Tibial nerve (tissue), 4 donors: Measurements from ENCODE around the gene PLCD3. TPM values are rescaled to one million over a fixed set of nuclear protein-coding genes. Genes with fewer than 3 reads are reported as not detected.

ENCODE experiments used
- DNase-seq, 2 donors: peaks; one replicate each; pipeline ENCODE4 v3.0.0-alpha.2; 2019; ENCODE audit warnings: low spot score in 2 of 2
- H3K27ac ChIP-seq, 4 donors: fragments of 200-600 bp; sonication (generic) in 3 of 4; one replicate each; pipeline ENCODE4 v1.5.1; 2017 to 2019; ENCODE audit warnings: mild to moderate bottlenecking in 1 of 4
- H3K27me3 ChIP-seq, 2 donors: fragments of 200-600 bp; sonication (generic) in 1 of 2; one replicate each; pipeline versions ENCODE4 v1.5.1 to v1.6.0; 2017 to 2019
- H3K36me3 ChIP-seq, 3 donors: fragments of 200-600 bp; sonication (generic); one replicate each; pipeline ENCODE4 v1.5.1; 2018 to 2019
- H3K4me1 ChIP-seq, 4 donors: fragments of 200-600 bp; sonication (generic) in 3 of 4; one replicate each; pipeline ENCODE4 v1.5.1; 2017 to 2019
- H3K4me3 ChIP-seq, 4 donors: fragments of 200-600 bp; sonication (generic) in 3 of 4; one replicate each; pipeline ENCODE4 v1.5.1; 2017 to 2019; ENCODE audit warnings: mild to moderate bottlenecking in 1 of 4, moderate library complexity in 1 of 4
- H3K9me3 ChIP-seq, 4 donors: fragments of 200-600 bp; sonication (generic) in 3 of 4; one replicate each; pipeline ENCODE4 v1.5.1; 2017 to 2019
- EP300 ChIP-seq, 2 donors: sonication (generic); formaldehyde crosslinking; IDR thresholded peaks; one replicate each; pipeline ENCODE4 v1.6.1; 2017; ENCODE audit warnings: antibody characterized with exemption in 2 of 2, mild to moderate bottlenecking in 1 of 2
- POLR2A ChIP-seq, 2 donors: fragments of 450-650 bp; IDR thresholded peaks; one replicate each; pipeline ENCODE4 v1.6.1; 2017; ENCODE audit warnings: antibody characterized with exemption in 2 of 2, mild to moderate bottlenecking in 2 of 2, moderate library complexity in 2 of 2
- WGBS, 2 donors: methylation state at CpG; one replicate each; pipeline ENCODE4 v1.1.5; 2018; 5-methylcytosine and 5-hydroxymethylcytosine counted together
- total RNA-seq, 4 donors: library from RNA; depleted of rRNA; stranded (reverse); fragments of >200 nt; gene quantifications; one replicate each; pipeline ENCODE4 v1.1.0, GENCODE V29; 2016
- TF ChIP-seq, protein P1 (sequence below), 5 experiments: fragments of 200-600 bp in 3 of 5; fragments of 450-650 bp in 2 of 5; sonication (generic) in 3 of 5; IDR thresholded peaks; one replicate each; pipeline ENCODE4 v1.5.1; 2016 to 2019; ENCODE audit warnings: antibody characterized with exemption in 5 of 5, mild to moderate bottlenecking in 3 of 5, moderate library complexity in 2 of 5

Gene PLCD3
- total RNA-seq, 4 donors from 2014 or later, result 45.7 to 103 (median 69.3) TPM

DNA sequence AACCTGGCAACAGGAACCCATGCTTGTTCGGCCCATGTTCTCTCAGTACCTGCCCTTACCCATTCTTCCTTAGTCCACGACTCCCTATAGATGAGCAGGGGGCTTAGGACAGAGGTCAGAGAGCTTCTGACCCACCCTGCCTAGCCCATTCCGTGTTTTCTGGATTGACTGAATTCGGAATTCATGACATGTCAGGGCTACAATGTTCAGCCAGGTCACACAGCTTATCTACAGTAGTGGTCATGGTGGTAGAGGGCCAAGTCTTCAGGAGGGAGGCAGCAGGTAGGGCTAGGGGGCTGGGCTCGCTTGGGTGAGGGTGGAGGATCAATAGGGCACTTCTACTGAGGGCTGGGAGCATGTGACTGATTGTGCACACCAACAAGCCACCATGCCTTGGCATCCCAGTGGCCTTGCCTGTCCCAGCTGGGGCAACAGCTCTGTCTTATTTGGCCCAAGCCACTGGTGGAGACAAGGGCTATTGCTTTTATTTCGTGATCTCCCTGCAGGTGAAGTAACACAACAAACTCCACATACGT is 32.5 kb upstream of the PLCD3 start:
- Histone ChIP-seq H3K4me3 (no peak overlapping the region), H3K27ac (peak overlapping the region in 1 of 4 donors; percentile 18), H3K27me3 (no peaks in the 10 kb centered on the region), H3K36me3 (peaks cover 0 to 12% (median 0%) of the 10 kb centered on the region in 3 donors), H3K9me3 (no peaks in the 10 kb centered on the region), H3K4me1 (peaks cover 2 to 14% (median 9%) of the 10 kb centered on the region in 4 donors)
- DNase-seq, result no peak
- TF ChIP-seq POLR2A (IDR thresholded peaks at IDR 0.05) (no peak), EP300 (IDR thresholded peaks at IDR 0.05) (no peak)
- TF ChIP-seq, protein P1, sequence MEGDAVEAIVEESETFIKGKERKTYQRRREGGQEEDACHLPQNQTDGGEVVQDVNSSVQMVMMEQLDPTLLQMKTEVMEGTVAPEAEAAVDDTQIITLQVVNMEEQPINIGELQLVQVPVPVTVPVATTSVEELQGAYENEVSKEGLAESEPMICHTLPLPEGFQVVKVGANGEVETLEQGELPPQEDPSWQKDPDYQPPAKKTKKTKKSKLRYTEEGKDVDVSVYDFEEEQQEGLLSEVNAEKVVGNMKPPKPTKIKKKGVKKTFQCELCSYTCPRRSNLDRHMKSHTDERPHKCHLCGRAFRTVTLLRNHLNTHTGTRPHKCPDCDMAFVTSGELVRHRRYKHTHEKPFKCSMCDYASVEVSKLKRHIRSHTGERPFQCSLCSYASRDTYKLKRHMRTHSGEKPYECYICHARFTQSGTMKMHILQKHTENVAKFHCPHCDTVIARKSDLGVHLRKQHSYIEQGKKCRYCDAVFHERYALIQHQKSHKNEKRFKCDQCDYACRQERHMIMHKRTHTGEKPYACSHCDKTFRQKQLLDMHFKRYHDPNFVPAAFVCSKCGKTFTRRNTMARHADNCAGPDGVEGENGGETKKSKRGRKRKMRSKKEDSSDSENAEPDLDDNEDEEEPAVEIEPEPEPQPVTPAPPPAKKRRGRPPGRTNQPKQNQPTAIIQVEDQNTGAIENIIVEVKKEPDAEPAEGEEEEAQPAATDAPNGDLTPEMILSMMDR (IDR thresholded peaks at IDR 0.05), result no peak
- WGBS, 2 donors, result 82 to 86% methylated on average over 7 of the region's 7 CpGs

DNA sequence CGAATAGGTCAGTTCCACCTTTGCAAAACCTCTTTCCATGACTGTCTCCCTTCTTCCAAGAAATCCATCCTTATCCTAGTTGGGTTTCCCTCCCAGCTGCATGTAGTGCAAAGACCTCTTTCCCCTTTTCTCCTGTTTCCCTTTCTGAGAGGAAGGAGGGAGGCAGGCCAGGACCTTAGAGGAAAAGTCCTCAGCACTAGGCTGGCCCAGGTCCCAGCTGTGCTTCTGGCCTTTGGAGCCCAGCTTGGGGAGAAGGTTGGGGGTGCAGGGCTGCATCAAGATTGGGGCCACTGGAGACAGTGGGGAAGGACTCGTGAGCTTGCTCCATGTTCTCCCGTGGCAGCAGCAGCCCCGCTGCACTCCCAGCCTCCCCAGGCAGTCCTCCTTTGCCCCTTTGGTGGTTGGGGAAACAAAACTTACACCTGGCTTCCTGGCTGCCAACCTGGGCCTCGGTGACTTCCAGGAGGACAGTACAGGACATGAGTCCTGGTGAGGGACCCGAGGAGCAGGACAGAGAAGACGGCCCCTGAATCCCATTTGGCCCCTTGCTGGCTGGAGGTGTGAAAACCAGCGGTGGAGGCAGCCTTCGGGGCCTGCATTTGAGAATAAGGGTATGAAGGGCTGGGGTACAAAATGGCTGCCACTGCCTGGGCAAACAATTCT is 29.8 kb upstream of the PLCD3 start:
- Histone ChIP-seq H3K9me3 (no peaks in the 10 kb centered on the region), H3K4me1 (peaks cover 4 to 40% (median 30%) of the 10 kb centered on the region in 4 donors), H3K27me3 (no peaks in the 10 kb centered on the region), H3K36me3 (no peaks in the 10 kb centered on the region), H3K27ac (peak overlapping the region; percentile 57 to 99 (median 70)), H3K4me3 (peak overlapping the region; percentile 16 to 100 (median 78))
- 48 to 56% methylated on average over 8 to 9 of the region's 9 CpGs for WGBS, 2 donors
- DNase-seq, result no peak
- TF ChIP-seq, protein P1 (IDR thresholded peaks at IDR 0.05), result no peak
- no peak for TF ChIP-seq POLR2A (IDR thresholded peaks at IDR 0.05)

DNA sequence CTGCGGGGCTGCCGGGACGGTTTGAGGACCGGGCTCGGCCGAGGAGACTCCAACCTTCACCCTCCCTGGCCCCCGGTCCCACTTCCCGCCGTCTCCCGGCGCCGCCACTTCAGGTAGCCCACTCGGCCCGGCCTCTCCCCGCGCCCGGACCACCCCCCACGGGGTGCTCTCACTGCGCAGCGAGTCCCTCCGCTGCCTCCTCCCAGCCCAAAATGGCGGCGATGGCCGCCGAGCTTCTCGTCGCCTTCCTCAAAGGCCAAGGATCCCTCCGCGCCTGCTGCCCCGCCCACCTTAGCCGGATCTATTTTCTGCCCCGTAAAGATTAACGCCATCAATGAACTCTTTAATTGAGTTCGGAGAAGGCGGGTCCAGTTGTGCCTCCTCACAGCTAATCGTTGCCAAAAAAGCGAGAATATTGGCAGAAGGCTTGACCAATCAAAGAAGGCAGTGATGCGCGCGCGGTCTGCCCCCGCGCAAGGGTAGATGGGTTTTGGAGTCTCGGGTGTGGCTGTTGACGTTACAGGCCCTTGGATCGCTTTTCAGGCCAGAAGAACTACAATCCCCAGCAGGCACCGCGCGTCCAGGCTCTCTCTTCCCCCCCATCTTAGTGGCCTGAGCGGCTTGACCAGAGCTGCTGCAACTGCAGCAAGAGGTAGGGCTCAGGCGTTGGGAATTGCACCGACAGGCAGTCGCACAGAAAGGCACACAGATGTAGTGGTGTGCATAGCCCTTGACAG is 29.1 kb upstream of the PLCD3 start, which contains the start of gene HEXIM2:
HEXIM2 (plus strand) TSS at position 588 of the 737 bp plus-strand sequence. CDS start 919 bp downstream, outside the sequence.
- H3K27me3 ChIP-seq, result no peaks in the 10 kb centered on the region
- peak within 1 kb of the TSS; percentile 96 to 100 (median 99) for H3K27ac ChIP-seq
- TF ChIP-seq EP300 (IDR thresholded peaks at IDR 0.05) (peak; percentile 93 to 100), POLR2A (IDR thresholded peaks at IDR 0.05) (peak; percentile 96 to 99)
- TF ChIP-seq, protein P1 (IDR thresholded peaks at IDR 0.05), result peak in 2 of 5 experiments; percentile 22 to 50
- DNase-seq, result peak; percentile 97 to 99
- H3K4me3 ChIP-seq, result peak within 1 kb of the TSS; percentile 66 to 100 (median 86)
- no peaks in the 10 kb centered on the region for H3K9me3 ChIP-seq
- WGBS, 2 donors, result 1% methylated on average over 40 to 49 of the region's 53 CpGs
- H3K36me3 ChIP-seq, result peaks cover 0 to 4% (median 0%) of the 10 kb centered on the region in 3 donors
- peaks cover 4 to 47% (median 30%) of the 10 kb centered on the region in 4 donors for H3K4me1 ChIP-seq

DNA sequence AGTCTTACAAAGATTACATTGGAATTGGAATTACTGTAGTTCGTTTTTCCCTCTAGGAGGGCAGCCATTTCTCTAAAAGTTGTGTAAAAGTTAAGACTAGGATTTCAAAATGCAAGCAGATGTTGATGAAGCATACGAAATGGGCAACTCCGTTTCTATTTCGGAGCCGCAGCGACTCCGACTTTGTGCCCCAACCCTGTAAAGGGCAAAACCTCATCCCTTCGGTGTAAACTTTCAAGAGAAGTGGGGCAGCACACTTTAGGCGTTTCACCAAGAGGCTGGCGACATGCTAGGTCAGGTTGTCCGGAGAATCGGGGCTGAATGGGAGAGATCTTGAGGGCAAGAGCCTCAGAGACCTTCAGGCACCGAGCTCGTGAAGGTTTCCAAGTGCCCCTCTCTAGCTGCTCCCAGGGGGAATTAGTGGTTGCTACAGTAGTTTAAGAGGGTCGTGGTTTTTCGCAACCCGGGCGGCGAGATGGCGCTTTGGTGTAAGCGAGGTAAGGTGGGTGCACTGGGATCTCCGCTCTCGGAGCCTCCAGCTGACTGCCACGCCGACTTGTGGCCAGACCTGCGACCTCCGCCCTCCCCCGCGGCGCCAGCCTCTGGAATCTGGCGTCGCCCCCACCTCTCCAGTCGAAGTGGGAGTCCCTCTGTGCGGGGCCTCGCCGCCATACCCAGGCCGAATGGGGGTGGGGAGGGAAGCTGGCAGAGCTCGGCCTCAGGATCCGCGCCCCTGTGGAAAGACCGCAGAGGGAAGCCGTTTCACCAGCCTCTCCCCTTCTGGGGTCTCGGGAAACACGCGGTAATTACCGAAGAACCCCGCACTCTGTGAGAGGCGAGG is 28.4 kb upstream of the PLCD3 start:
- 0% methylated on average over 19 to 25 of the region's 48 CpGs for WGBS, 2 donors
- Histone ChIP-seq H3K36me3 (peaks cover 0 to 4% (median 0%) of the 10 kb centered on the region in 3 donors), H3K4me1 (peaks cover 4 to 55% (median 30%) of the 10 kb centered on the region in 4 donors), H3K4me3 (peak overlapping the region; percentile 66 to 100 (median 86)), H3K27me3 (no peaks in the 10 kb centered on the region), H3K9me3 (no peaks in the 10 kb centered on the region), H3K27ac (peak overlapping the region; percentile 96 to 100 (median 99))
- TF ChIP-seq, protein P1 (IDR thresholded peaks at IDR 0.05), result peak in 2 of 5 experiments; percentile 2 to 6
- TF ChIP-seq POLR2A (IDR thresholded peaks at IDR 0.05), result no peak
- peak; percentile 42 to 63 for DNase-seq
